Ishikawa (cell line): ENCODE measurements around the gene NUP214.

Source experiments
- CEBPB ChIP-seq: IDR thresholded peaks from 2 replicates; pipeline ENCODE4 v1.6.1; 2012
- CREB1 ChIP-seq: IDR thresholded peaks from 2 replicates; pipeline ENCODE4 v1.6.1; 2012; ENCODE audit warnings: low read depth
- EGR1 ChIP-seq: IDR thresholded peaks from 2 replicates; pipeline ENCODE4 v1.6.1; 2012
- EP300 ChIP-seq: IDR thresholded peaks from 2 replicates; pipeline ENCODE4 v1.6.1; 2012; ENCODE audit warnings: borderline replicate concordance
- MAX ChIP-seq: IDR thresholded peaks from 2 replicates; pipeline ENCODE4 v1.6.1; 2012
- NFIC ChIP-seq: IDR thresholded peaks from 2 replicates; pipeline ENCODE4 v1.6.1; 2012
- YY1 ChIP-seq: IDR thresholded peaks from 2 replicates; pipeline ENCODE4 v1.6.1; 2012; ENCODE audit warnings: low read depth
- ZBTB7A ChIP-seq: IDR thresholded peaks from 2 replicates; pipeline ENCODE4 v1.6.1; 2012; ENCODE audit warnings: low read depth

- TF ChIP-seq EP300 (no peak), EGR1 (no peak), ZBTB7A (no peak), CEBPB (no peak), NFIC (no peak), YY1 (no peak), CREB1 (no peak), MAX (no peak)
These were observed 55.1 kb downstream of the NUP214 start for GRCh38 chr9:131180454-131180853.
